H1 (cell line): ENCODE results near the gene RAB10. TPM values are rescaled to one million over a fixed set of nuclear protein-coding genes. Genes with fewer than 3 reads are reported as not detected.

Source experiments
- CTCF ChIA-PET: fragments of 300-600 bp; sonication (Branson Sonifier 250); formaldehyde crosslinking; loops from one replicate; lab custom pipeline; 2021; ENCODE audit not compliant: partially characterized antibody; lab: Charles Lee
- POLR2A ChIA-PET: fragments of 300-600 bp; sonication (Branson Sonifier 250); formaldehyde crosslinking; loops from one replicate; lab custom pipeline; 2021; ENCODE audit warnings: inconsistent platforms; ENCODE audit not compliant: partially characterized antibody; lab: Charles Lee
- DNase-seq, 2 experiments: peaks; one replicate each; pipeline versions ENCODE4 v3.0.0 to v3.0.0-alpha.2; 2010 to 2022; ENCODE audit warnings: low spot score in 2 of 2, low read depth in 1 of 2, mixed read lengths in 1 of 2
- FAIRE-seq: peaks from 2 replicates; lab custom pipeline; 2011; peaks lifted over from hg19 to GRCh38; lab: Jason Lieb, UNC
- H2AFZ ChIP-seq: 2 replicates; pipeline ENCODE4 v1.8.1; 2012; ENCODE audit warnings: low read length, inconsistent platforms
- H2AK5ac ChIP-seq: 2 replicates; pipeline ENCODE4 v1.6.1; 2013; ENCODE audit warnings: low read depth, low read length
- H2BK120ac ChIP-seq: replicated peaks from 2 replicates; pipeline ENCODE3; 2013; ENCODE audit warnings: low read depth, low read length, inconsistent platforms
- H2BK12ac ChIP-seq: 2 replicates; pipeline ENCODE4 v1.6.1; 2013; ENCODE audit warnings: low read depth, low read length
- H2BK15ac ChIP-seq: 2 replicates; pipeline ENCODE4 v1.6.1; 2013; ENCODE audit warnings: low read length
- H2BK20ac ChIP-seq: 2 replicates; pipeline ENCODE4 v1.6.1; 2013; ENCODE audit warnings: low read length
- H2BK5ac ChIP-seq: 2 replicates; pipeline ENCODE4 v1.6.1; 2013; ENCODE audit warnings: low read depth, low read length
- H3K14ac ChIP-seq: 2 replicates; pipeline ENCODE4 v1.6.1; 2013; ENCODE audit warnings: inconsistent platforms; ENCODE audit not compliant: insufficient read length
- H3K18ac ChIP-seq: 2 replicates; pipeline ENCODE4 v1.6.1; 2013; ENCODE audit warnings: low read length; ENCODE audit errors: extremely low read depth
- H3K23ac ChIP-seq: 2 replicates; pipeline ENCODE4 v1.6.1; 2013; ENCODE audit warnings: inconsistent platforms; ENCODE audit not compliant: insufficient read length
- H3K23me2 ChIP-seq: 2 replicates; pipeline ENCODE4 v1.6.1; 2013; ENCODE audit warnings: low read depth, low read length
- H3K27ac ChIP-seq: 2 replicates; pipeline ENCODE4 v1.6.1; 2011; ENCODE audit warnings: low read depth, low read length, inconsistent platforms
- H3K27me3 ChIP-seq, 4 experiments: replicated peaks in 1 of 4; 1 replicate in 1 of 4; 2 replicates in 3 of 4; pipeline versions ENCODE4 v1.6.1 to v1.8.1; 2011 to 2013; ENCODE audit warnings: low read length in 3 of 4, mild to moderate bottlenecking in 3 of 4, inconsistent platforms in 2 of 4, mixed read lengths in 2 of 4, moderate library complexity in 1 of 4; ENCODE audit not compliant: control insufficient read depth in 3 of 4, insufficient read depth in 3 of 4; ENCODE audit errors: extremely low read depth in 1 of 4
- H3K36me3 ChIP-seq, 4 experiments: 2 replicates each; pipeline versions ENCODE4 v1.6.1 to v1.8.1; 2011 to 2013; ENCODE audit warnings: mild to moderate bottlenecking in 4 of 4, low read length in 3 of 4, moderate library complexity in 2 of 4, control low read depth in 1 of 4, inconsistent platforms in 1 of 4; ENCODE audit not compliant: insufficient read depth in 4 of 4, control insufficient read depth in 2 of 4
- H3K4ac ChIP-seq: replicated peaks from 2 replicates; pipeline ENCODE3; 2013; ENCODE audit warnings: low read length, low read depth, mixed read lengths, inconsistent platforms; ENCODE audit not compliant: insufficient read length
- H3K4me1 ChIP-seq, 4 experiments: replicated peaks in 1 of 4; 1 replicate in 1 of 4; 2 replicates in 3 of 4; pipeline versions ENCODE4 v1.6.1 to v1.8.1; 2011 to 2013; ENCODE audit warnings: low read length in 3 of 4, inconsistent platforms in 2 of 4, mixed read lengths in 1 of 4; ENCODE audit not compliant: insufficient read depth in 4 of 4, control insufficient read depth in 3 of 4
- H3K4me2 ChIP-seq, 2 experiments: 2 replicates each; pipeline versions ENCODE4 v1.6.1 to v1.8.1; 2011 to 2013; ENCODE audit warnings: low read depth in 2 of 2, low read length in 2 of 2, control low read depth in 1 of 2, inconsistent platforms in 1 of 2, mild to moderate bottlenecking in 1 of 2; ENCODE audit not compliant: insufficient read depth in 1 of 2
- H3K4me3 ChIP-seq, 4 experiments: fragments of 200-600, 300-600 bp in 1 of 4; sonication (generic), shearing (Covaris generic), sonication (Bioruptor Twin) in 1 of 4; 2 replicates each; pipeline versions ENCODE4 v1.5.1 to v1.8.1; 2011 to 2016; ENCODE audit warnings: low read length in 4 of 4, low read depth in 3 of 4, control low read depth in 2 of 4, inconsistent platforms in 2 of 4, mild to moderate bottlenecking in 2 of 4, mixed read lengths in 1 of 4, moderate library complexity in 1 of 4; ENCODE audit not compliant: insufficient read depth in 2 of 4; ENCODE audit errors: extremely low read depth in 1 of 4
- H3K56ac ChIP-seq: replicated peaks from 2 replicates; pipeline ENCODE3; 2013; ENCODE audit warnings: low read depth, mild to moderate bottlenecking, mixed read lengths, low read length, inconsistent platforms; ENCODE audit not compliant: insufficient read length
- H3K79me1 ChIP-seq: 2 replicates; pipeline ENCODE4 v1.6.1; 2013; ENCODE audit warnings: low read depth, low read length, control low read depth
- H3K79me2 ChIP-seq, 2 experiments: 2 replicates each; pipeline versions ENCODE4 v1.6.1 to v1.8.1; 2012 to 2013; ENCODE audit warnings: low read length in 2 of 2, mild to moderate bottlenecking in 2 of 2, inconsistent platforms in 1 of 2; ENCODE audit not compliant: insufficient read depth in 2 of 2, control insufficient read depth in 1 of 2
- H3K9ac ChIP-seq, 4 experiments: replicated peaks in 1 of 4; 1 replicate in 1 of 4; 2 replicates in 3 of 4; pipeline versions ENCODE4 v1.6.1 to v1.8.1; 2011 to 2013; ENCODE audit warnings: low read depth in 3 of 4, low read length in 3 of 4, control low read depth in 2 of 4, mild to moderate bottlenecking in 2 of 4, moderate library complexity in 2 of 4, inconsistent platforms in 1 of 4; ENCODE audit errors: extremely low read depth in 1 of 4
- H3K9me3 ChIP-seq, 2 experiments: 2 replicates each; pipeline versions ENCODE4 v1.6.1 to v1.8.1; 2012 to 2013; ENCODE audit warnings: mild to moderate bottlenecking in 2 of 2, moderate library complexity in 2 of 2, control low read depth in 1 of 2, inconsistent platforms in 1 of 2, low read depth in 1 of 2, low read length in 1 of 2, mixed read lengths in 1 of 2; ENCODE audit not compliant: insufficient read depth in 2 of 2
- H4K20me1 ChIP-seq, 2 experiments: replicated peaks in 1 of 2; 2 replicates each; pipeline versions ENCODE3 to v1.8.1; 2011 to 2013; ENCODE audit warnings: inconsistent platforms in 2 of 2, low read length in 2 of 2, mild to moderate bottlenecking in 1 of 2; ENCODE audit not compliant: insufficient read depth in 2 of 2, control insufficient read depth in 1 of 2
- H4K5ac ChIP-seq: 2 replicates; pipeline ENCODE4 v1.6.1; 2013; ENCODE audit warnings: low read length, low read depth, mixed read lengths, inconsistent platforms; ENCODE audit not compliant: insufficient read length
- H4K8ac ChIP-seq: 2 replicates; pipeline ENCODE4 v1.8.0; 2013; ENCODE audit warnings: mild to moderate bottlenecking, moderate library complexity, low read length, inconsistent platforms; ENCODE audit not compliant: insufficient read depth; ENCODE audit errors: extremely low read depth
- H4K91ac ChIP-seq: replicated peaks from 2 replicates; pipeline ENCODE3; 2013; ENCODE audit warnings: low read length, mixed read lengths, inconsistent platforms; ENCODE audit not compliant: insufficient read length
- RAD21 ChIP-seq, 2 experiments: IDR thresholded peaks in 1 of 2; conservative IDR thresholded peaks in 1 of 2; 2 replicates each; pipeline ENCODE4 v1.6.1; 2011; ENCODE audit warnings: low read depth in 2 of 2, low read length in 2 of 2, improper control_type of control experiment in 1 of 2, inconsistent platforms in 1 of 2, mild to moderate bottlenecking in 1 of 2, moderate library complexity in 1 of 2
- WGBS, 2 experiments: shearing (Covaris generic) in 1 of 2; methylation state at CpG; one replicate each; pipeline versions ENCODE4 v1.1.6 to v1.1.7; 2013 to 2015; ENCODE audit warnings: low lambda C conversion rate in 2 of 2, mixed read lengths in 2 of 2, inconsistent platforms in 1 of 2, low coverage in 1 of 2, missing lambda C conversion rate in 1 of 2; ENCODE audit not compliant: insufficient replicate concordance in 2 of 2, insufficient coverage in 1 of 2, insufficient read length in 1 of 2; ENCODE audit errors: extremely low coverage in 1 of 2, missing lambda C conversion rate in 1 of 2; 5-methylcytosine and 5-hydroxymethylcytosine counted together
- polyA plus RNA-seq, 7 experiments: library from polyadenylated mRNA; depleted of rRNA in 3 of 7; stranded (reverse) in 5 of 7; unstranded in 2 of 7; fragments of >200 nt in 5 of 7; fragments of 200-250 nt in 2 of 7; gene quantifications; 1 replicate in 5 of 7; 2 replicates in 1 of 7; 4 replicates in 1 of 7; pipeline versions ENCODE4 v1.2.1 to v1.2.3, GENCODE V29; 2011 to 2013; ENCODE audit warnings: missing spikeins in 2 of 7, mixed read lengths in 2 of 7
- total RNA-seq: library from RNA; stranded (reverse); fragmentation: NEBNext Ultra II Directional; extraction: Animal tissue kit (Norgen Biotek cat#: 25700); gene quantifications from 2 replicates; pipeline ENCODE4 v1.2.1, GENCODE V29; 2021

Gene RAB10
- total and polyA plus RNA-seq, 2 of the 8 experiments (the other 6 are each of a cell fraction or from before 2014, with no cell fraction given): 42.6 to 136 TPM

- no peak overlapping the region for H2BK120ac ChIP-seq
- TF ChIP-seq RAD21 (IDR thresholded peaks at IDR 0.05 in 1 of 2, conservative IDR thresholded peaks at IDR 0.05 in 1 of 2; ENCODE audit: low read depth in 2 of 2, low read length in 2 of 2): no peak
- POLR2A ChIA-PET: interaction anchor here (0.7 to 6.3 kb wide), 7 partner anchors 10 to 94 kb away, joined by 3 to 44 read pairs (median 5); partner anchors contain the start of gene RAB10
Observed at GRCh38 chr2:26075173-26075572, 41.3 kb downstream of the RAB10 start.

More at GRCh38 chr2:26075173-26075572, 41.3 kb downstream of the RAB10 start:
- no peak overlapping the region for H2BK15ac ChIP-seq
- H3K79me1 ChIP-seq: no peaks in the 10 kb centered on the region
- H2AFZ ChIP-seq: no peak overlapping the region
- H2BK5ac ChIP-seq: no peak overlapping the region
- no peak overlapping the region for H3K9ac ChIP-seq
- no peak overlapping the region for H2BK12ac ChIP-seq
- H2BK20ac ChIP-seq: no peak overlapping the region
- H3K4ac ChIP-seq: no peak overlapping the region
- H3K18ac ChIP-seq: no peak overlapping the region
- no peak overlapping the region for H3K4me2 ChIP-seq
- no peak overlapping the region for H4K91ac ChIP-seq
- H3K4me3 ChIP-seq: no peak overlapping the region
- H3K9me3 ChIP-seq: peaks cover under 1 to 4% of the 10 kb centered on the region in 2 experiments; a peak in 1 of 4 replicates
- DNase-seq (no peak), FAIRE-seq (no peak)
- no peaks in the 10 kb centered on the region; the same call in 1 of the 2 replicates for H3K23me2 ChIP-seq
- H3K27me3 ChIP-seq: no peaks in the 10 kb centered on the region
- CTCF ChIA-PET: interaction anchor here (1.1 to 3.8 kb wide), 4 partner anchors 9 to 40 kb away, joined by 3 to 15 read pairs (median 4); no protein-coding TSS in a partner anchor
- H4K8ac ChIP-seq: no peak overlapping the region
- no peak overlapping the region for H3K56ac ChIP-seq
- H2AK5ac ChIP-seq: no peak overlapping the region
- peaks cover 0 to 11% (median 2%) of the 10 kb centered on the region in 4 experiments; a peak in 4 of 7 replicates for H3K4me1 ChIP-seq
- H3K36me3 ChIP-seq: peaks cover 0 to 2% (median under 1%) of the 10 kb centered on the region in 4 experiments; a peak in 2 of 8 replicates
- WGBS, 2 experiments: 88% methylated on average over 1 of the region's 1 CpG; no CpG with 5 or more reads in 1 of the 2 experiments
- no peak overlapping the region for H4K5ac ChIP-seq
- H3K14ac ChIP-seq: no peak overlapping the region
- no peak overlapping the region for H3K23ac ChIP-seq
- peaks cover 0 to 98% of the 10 kb centered on the region in 2 experiments; a peak in 3 of 4 replicates for H3K79me2 ChIP-seq
- no peak overlapping the region for H3K27ac ChIP-seq
- H4K20me1 ChIP-seq: peaks cover 12 to 14% of the 10 kb centered on the region in 2 experiments
